Right renal cortex interstitium (tissue), 3 donors: Measurements from ENCODE around the gene GPC6. TPM values are rescaled to one million over a fixed set of nuclear protein-coding genes. Genes with fewer than 3 reads are reported as not detected.

Experiments used
- DNase-seq, 3 donors: peaks; one replicate each; pipeline ENCODE4 v3.0.0-alpha.2; 2013; ENCODE audit warnings: low read depth in 3 of 3, low spot score in 2 of 3
- polyA plus RNA-seq, 3 donors: library from polyadenylated mRNA; unstranded; fragments of 120-200 nt; gene quantifications; one replicate each; pipeline ENCODE4 v1.2.1, GENCODE V29; 2013; ENCODE audit not compliant: insufficient read length in 3 of 3

GPC6 gene
- polyA plus RNA-seq, 3 donors: 56.7 to 71.0 (median 65.8) TPM

GRCh38 chr13:93805736-93806135 lies 579.1 kb downstream of the GPC6 start:
- DNase-seq: no peak

GRCh38 chr13:93806861-93807260 lies 580.3 kb downstream of the GPC6 start:
- DNase-seq: no peak

- DNase-seq: no peak
Observed at GRCh38 chr13:93810264-93810663, 583.7 kb downstream of the GPC6 start.

- no peak for DNase-seq
Observed at GRCh38 chr13:93811071-93811737, 584.6 kb downstream of the GPC6 start.

GRCh38 chr13:93811738-93812112 lies 585.1 kb downstream of the GPC6 start:
- no peak for DNase-seq

GRCh38 chr13:93814658-93815057 lies 588.1 kb downstream of the GPC6 start:
- no peak for DNase-seq

- no peak for DNase-seq
Observed at GRCh38 chr13:93818345-93818744, 591.7 kb downstream of the GPC6 start.

- no peak for DNase-seq
Observed at GRCh38 chr13:93819331-93819890, 592.8 kb downstream of the GPC6 start.

GRCh38 chr13:93824286-93824685 lies 597.7 kb downstream of the GPC6 start:
- DNase-seq: no peak

- no peak for DNase-seq
Observed at GRCh38 chr13:93834051-93834450, 607.4 kb downstream of the GPC6 start.

- no peak for DNase-seq
Observed at GRCh38 chr13:93843082-93843481, 616.5 kb downstream of the GPC6 start.

GRCh38 chr13:93847162-93847561 lies 620.6 kb downstream of the GPC6 start:
- no peak for DNase-seq

- DNase-seq: no peak
Observed at GRCh38 chr13:93848247-93848646, 621.6 kb downstream of the GPC6 start.

GRCh38 chr13:93851236-93851635 lies 624.6 kb downstream of the GPC6 start:
- no peak for DNase-seq

- DNase-seq: no peak
Observed at GRCh38 chr13:93853912-93854311, 627.3 kb downstream of the GPC6 start.

GRCh38 chr13:93857126-93857525 lies 630.5 kb downstream of the GPC6 start:
- no peak for DNase-seq

- DNase-seq: no peak
Observed at GRCh38 chr13:93859716-93860115, 633.1 kb downstream of the GPC6 start.

GRCh38 chr13:93861818-93862217 lies 635.2 kb downstream of the GPC6 start:
- DNase-seq: no peak

GRCh38 chr13:93862259-93862658 lies 635.7 kb downstream of the GPC6 start:
- no peak for DNase-seq

- no peak for DNase-seq
Observed at GRCh38 chr13:93865235-93865634, 638.6 kb downstream of the GPC6 start.

GRCh38 chr13:93867481-93867880 lies 640.9 kb downstream of the GPC6 start:
- no peak for DNase-seq

GRCh38 chr13:93872376-93872775 lies 645.8 kb downstream of the GPC6 start:
- no peak for DNase-seq
